Measurements from ENCODE around the gene PSMB2.

DNA sequence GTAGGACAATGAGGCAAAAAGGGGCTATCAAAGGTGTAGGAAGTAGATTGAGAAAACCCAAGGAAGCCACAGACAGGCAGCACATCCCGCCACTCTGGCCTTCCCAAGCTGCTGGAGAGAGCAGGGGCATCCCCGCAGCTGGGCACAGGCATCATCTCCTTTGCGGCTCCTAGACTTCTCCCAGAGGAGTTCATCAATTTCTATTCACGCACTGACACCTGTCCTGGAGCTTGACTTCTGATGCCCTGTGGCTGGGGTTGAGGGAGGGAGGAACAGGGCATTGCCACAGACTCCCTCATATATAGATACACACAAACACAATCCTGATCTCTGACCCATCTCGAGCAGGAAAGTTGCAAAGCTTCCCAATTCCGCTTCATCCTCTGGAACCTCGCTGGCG lies 70.1 kb downstream of the PSMB2 start:
- no peak for TF ChIP-seq EP300 (IDR thresholded peaks at IDR 0.05)
- TF ChIP-seq, protein P1, sequence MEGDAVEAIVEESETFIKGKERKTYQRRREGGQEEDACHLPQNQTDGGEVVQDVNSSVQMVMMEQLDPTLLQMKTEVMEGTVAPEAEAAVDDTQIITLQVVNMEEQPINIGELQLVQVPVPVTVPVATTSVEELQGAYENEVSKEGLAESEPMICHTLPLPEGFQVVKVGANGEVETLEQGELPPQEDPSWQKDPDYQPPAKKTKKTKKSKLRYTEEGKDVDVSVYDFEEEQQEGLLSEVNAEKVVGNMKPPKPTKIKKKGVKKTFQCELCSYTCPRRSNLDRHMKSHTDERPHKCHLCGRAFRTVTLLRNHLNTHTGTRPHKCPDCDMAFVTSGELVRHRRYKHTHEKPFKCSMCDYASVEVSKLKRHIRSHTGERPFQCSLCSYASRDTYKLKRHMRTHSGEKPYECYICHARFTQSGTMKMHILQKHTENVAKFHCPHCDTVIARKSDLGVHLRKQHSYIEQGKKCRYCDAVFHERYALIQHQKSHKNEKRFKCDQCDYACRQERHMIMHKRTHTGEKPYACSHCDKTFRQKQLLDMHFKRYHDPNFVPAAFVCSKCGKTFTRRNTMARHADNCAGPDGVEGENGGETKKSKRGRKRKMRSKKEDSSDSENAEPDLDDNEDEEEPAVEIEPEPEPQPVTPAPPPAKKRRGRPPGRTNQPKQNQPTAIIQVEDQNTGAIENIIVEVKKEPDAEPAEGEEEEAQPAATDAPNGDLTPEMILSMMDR (IDR thresholded peaks at IDR 0.05), result no peak

Measured in ovary (tissue), 3 donors.